ENCODE results near the gene PAX7.

PAX7 gene

GRCh38 chr1:18711003-18711402, 80.4 kb downstream of the PAX7 start:
- DNase-seq: no peak

GRCh38 chr1:18711536-18712251, 81.0 kb downstream of the PAX7 start:
- no peak for DNase-seq

DNA sequence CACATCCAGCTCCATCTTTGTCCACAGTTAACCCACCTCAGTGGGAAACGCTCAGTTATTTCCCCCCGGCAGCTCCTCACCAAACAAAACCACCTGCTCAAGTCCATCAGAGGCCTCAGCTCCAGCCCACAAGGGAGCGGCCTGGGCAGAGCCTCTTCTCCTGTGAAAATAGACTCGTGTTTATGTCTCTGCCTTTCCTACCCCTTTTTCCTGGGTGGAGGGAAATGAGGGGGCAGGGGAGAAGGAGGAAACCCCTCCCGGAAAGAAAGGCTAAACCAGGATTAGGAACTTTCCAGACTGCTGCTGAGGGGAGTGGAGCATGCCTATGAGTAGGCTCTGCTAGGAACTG, 81.6 kb downstream of the PAX7 start:
- DNase-seq: no peak

GRCh38 chr1:18714404-18715175, 83.9 kb downstream of the PAX7 start:
- no peak for DNase-seq

DNA sequence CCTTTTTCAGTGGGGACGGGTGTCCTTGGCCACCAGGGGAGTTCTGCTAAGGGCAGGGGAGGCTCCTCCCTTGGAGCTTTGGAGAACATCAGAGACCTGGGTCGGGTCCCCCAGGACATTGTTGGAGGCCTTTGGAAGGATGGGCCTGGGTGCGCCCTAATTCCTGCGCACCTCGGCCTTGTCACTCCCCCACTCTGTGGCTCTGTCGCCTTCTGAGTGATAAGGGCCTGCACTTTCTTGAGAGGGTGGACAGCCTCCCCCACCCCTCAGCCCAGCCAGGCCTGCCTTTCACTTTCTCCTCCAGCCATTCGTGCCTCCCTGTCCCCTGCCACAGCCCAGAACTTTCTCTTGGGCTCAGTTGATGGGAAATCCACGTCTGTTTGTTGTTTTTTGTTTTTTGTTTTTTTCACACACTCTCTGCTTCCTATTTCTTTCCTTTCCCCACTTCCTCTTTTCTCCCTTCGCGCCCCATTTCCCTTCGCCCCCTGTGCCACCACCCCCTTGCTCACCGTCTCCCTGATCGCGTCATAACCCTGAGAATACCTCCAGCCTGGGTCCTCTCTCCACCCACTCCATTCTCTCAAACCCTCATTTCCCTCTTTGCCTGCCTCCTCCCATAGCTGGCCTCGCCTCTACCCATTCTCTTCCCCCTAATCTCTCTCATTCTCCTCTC, 85.6 kb downstream of the PAX7 start:
- no peak for DNase-seq

GRCh38 chr1:18716785-18717678, 86.4 kb downstream of the PAX7 start:
- no peak for DNase-seq

GRCh38 chr1:18719786-18720451, 89.3 kb downstream of the PAX7 start:
- DNase-seq: no peak

DNA sequence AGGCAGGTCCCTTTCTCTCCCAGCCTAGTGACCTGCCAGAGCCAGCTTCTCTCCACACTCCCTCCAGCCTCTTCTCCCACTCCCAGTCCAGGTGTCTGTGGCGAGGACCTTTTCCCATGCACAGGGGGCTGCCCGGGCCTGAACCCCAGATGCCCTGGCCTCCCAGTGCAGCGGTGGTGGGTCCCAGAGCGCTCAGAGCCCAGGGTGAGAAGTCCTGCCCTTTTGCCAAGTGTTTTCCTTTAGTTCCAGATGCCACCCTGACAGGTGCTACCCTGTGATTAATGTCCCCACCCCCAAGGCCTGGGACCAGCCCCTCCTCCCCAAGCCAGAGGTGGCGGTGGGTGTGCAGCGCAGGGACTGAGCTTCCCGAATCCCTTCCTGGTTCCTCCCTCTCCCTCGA, 90.4 kb downstream of the PAX7 start:
- DNase-seq: no peak

DNA sequence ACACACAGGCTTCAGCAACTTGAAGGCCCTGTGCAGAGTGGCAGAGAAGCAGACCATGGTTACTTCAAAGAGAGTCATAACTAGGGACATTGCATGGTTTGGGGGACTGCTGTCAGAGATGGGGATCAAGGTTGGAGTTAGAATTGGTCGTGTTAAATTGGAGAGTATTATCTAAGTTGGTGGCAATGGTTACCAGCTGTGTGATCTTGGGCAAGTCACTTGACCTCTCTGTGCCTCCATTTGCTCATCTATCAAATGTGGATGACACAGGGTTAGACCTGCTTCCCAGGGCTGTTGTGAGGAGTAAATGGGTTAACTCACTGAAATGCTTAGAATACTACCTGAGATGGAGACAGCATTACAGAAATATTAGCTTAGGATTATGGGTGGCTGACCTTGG, 91.1 kb downstream of the PAX7 start:
- no peak for DNase-seq

- no peak for DNase-seq
These were observed 91.6 kb downstream of the PAX7 start for GRCh38 chr1:18722270-18722669.

GRCh38 chr1:18723206-18723605, 92.6 kb downstream of the PAX7 start:
- DNase-seq: no peak

- no peak for DNase-seq
These were observed 93.2 kb downstream of the PAX7 start for GRCh38 chr1:18723701-18724411.

DNA sequence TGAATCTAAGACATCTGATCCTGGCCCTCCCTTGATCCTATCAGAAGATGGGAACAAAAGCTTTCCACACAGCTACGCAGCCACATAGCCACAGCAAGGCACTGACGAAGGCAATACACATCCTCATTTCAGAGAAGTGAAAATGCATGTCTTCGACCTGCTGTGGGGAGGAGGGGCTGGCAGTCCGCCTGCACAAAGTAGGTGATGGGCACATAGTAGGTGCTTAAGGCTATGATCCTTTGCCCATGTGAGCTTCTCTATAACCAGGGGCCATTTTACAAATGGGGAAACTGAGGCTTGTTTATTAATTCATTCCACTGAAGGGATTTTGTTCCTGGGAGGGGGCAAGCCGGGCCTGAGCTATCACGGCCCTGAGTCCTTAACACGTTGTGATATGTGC, 94.2 kb downstream of the PAX7 start:
- DNase-seq: no peak

GRCh38 chr1:18725231-18725895, 94.7 kb downstream of the PAX7 start:
- no peak for DNase-seq

- DNase-seq: no peak
These were observed 95.7 kb downstream of the PAX7 start for GRCh38 chr1:18726368-18726767.

DNA sequence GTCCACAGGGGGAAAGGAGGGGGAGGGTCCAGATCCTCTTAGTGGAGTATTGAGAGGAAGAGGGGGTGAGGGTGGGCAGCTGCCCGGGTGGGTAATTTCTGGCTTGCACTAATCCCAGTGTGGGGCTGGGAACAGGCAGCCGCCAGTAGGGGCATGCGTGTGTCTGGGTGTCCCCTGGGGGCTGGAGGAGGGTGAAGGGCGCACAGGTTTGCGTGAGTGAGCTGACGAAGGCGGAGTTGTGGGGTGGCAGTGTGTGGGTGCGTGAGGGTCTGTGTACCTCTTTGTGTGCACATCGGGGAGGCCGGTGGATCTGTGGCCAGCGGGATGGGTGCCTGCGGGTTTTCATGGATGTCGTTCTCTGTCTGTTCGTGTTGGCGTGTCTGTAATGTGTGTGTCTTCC, 97.3 kb downstream of the PAX7 start:
- no peak for DNase-seq

GRCh38 chr1:18730321-18730720, 99.7 kb downstream of the PAX7 start:
- DNase-seq: no peak

- no peak for DNase-seq
These were observed 100.5 kb downstream of the PAX7 start for GRCh38 chr1:18731148-18731547.

DNA sequence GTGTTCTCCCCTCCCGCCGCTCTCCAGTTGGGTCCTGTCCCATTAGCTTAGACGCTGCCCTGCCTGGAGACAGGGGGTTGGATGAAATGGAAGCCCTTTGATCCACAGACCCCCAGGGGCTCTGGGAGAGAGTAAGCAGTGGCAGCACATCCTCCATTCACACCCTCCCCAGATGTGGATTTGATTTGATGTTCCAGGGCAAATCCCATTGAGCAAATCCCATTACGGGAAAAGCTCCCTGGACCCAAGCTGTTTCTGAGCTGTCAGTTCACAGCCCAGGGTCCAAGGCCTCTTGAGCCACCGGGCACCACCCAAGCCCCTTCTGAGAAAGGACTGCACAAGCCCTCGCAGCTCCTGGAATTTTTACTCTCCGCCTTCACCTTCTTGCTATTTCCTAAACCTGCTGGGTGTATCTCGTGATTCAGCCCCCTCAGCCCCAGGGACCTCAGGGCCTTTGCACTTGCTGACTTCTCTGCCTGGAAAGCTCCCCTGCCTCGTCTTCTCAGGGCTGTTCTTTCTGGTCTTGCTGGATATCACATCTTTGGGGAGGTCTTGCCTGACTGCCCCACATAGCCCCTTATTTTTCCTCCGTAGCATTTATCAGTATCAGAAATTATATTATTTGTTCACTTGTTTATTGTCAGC, 101.1 kb downstream of the PAX7 start:
- no peak for DNase-seq

DNA sequence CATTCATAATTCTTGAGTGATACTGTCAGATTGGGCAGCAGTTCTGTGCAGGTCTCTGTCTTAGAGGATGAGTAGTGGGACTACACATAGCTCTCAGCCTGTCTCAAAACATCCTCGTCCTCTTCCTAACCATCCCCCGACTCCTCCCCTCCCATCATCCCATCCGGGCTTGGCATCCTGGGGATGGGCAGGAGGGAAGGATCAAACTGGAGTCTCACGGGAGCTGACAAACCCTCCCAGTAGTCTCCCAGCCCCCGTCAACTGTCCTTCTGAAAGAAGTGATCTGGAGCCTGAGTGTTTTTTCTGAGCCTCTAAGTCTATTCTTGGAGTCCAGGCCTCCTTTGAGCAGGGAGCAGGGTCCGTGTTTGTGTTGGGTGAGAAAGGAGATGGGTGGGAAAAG, 102.0 kb downstream of the PAX7 start:
- DNase-seq: no peak

GRCh38 chr1:18734001-18734400, 103.4 kb downstream of the PAX7 start:
- no peak for DNase-seq
